Gastrocnemius medialis (tissue), 4 donors: Measurements from ENCODE around the gene RAB2B. TPM values are rescaled to one million over a fixed set of nuclear protein-coding genes. Genes with fewer than 3 reads are reported as not detected.

Source experiments
- ATAC-seq, 2 donors: fragments of 150-250 bp; one replicate each; pipeline ENCODE4 v1.9.1; 2016
- DNase-seq, 2 donors: peaks; one replicate each; pipeline ENCODE4 v3.0.0-alpha.2; 2019
- H3K27ac ChIP-seq, 4 donors: fragments of 200-600 bp; sonication (generic); 1 replicate in 1 of 4; 2 replicates in 3 of 4; pipeline ENCODE4 v1.5.1; 2016 to 2018; ENCODE audit warnings: mild to moderate bottlenecking in 2 of 4, moderate library complexity in 1 of 4
- H3K27me3 ChIP-seq, 3 donors: fragments of 200-600 bp; sonication (generic) in 2 of 3; 1 replicate in 1 of 3; 2 replicates in 2 of 3; pipeline versions ENCODE4 v1.5.1 to v1.6.0; 2016 to 2019; ENCODE audit warnings: mild to moderate bottlenecking in 1 of 3, moderate library complexity in 1 of 3
- H3K36me3 ChIP-seq, 2 donors: fragments of 200-600 bp; sonication (generic) in 1 of 2; one replicate each; pipeline ENCODE4 v1.5.1; 2017 to 2018
- H3K4me1 ChIP-seq, 2 donors: fragments of 200-600 bp; sonication (generic) in 1 of 2; one replicate each; pipeline ENCODE4 v1.5.1; 2016 to 2017; ENCODE audit warnings: mild to moderate bottlenecking in 2 of 2
- H3K4me3 ChIP-seq, 4 donors: fragments of 200-600 bp; sonication (generic) in 3 of 4; 1 replicate in 1 of 4; 2 replicates in 3 of 4; pipeline ENCODE4 v1.5.1; 2016 to 2019; ENCODE audit warnings: mild to moderate bottlenecking in 2 of 4
- H3K9me3 ChIP-seq, 3 donors: fragments of 200-600 bp; sonication (generic) in 2 of 3; 1 replicate in 1 of 3; 2 replicates in 2 of 3; pipeline ENCODE4 v1.5.1; 2016 to 2019
- CTCF ChIP-seq, 5 experiments: fragments of 450-650 bp in 3 of 5; fragments of 200-600 bp in 2 of 5; sonication (generic) in 2 of 5; IDR thresholded peaks in 4 of 5; conservative IDR thresholded peaks in 1 of 5; 1 replicate in 4 of 5; 2 replicates in 1 of 5; pipeline ENCODE4 v1.5.1; 2016 to 2019; ENCODE audit warnings: antibody characterized with exemption in 5 of 5, mild to moderate bottlenecking in 3 of 5, moderate library complexity in 3 of 5
- POLR2A ChIP-seq, 2 donors: fragments of 450-650 bp; IDR thresholded peaks; one replicate each; pipeline ENCODE4 v1.6.1; 2017; ENCODE audit warnings: antibody characterized with exemption in 2 of 2, mild to moderate bottlenecking in 2 of 2, moderate library complexity in 2 of 2
- in situ Hi-C, 4 donors: fragments of 200-750 bp; cut with MboI; loops; one replicate each; pipeline versions ENCODE4 v1.15.0 to v1.8.0; 2017; ENCODE audit warnings: low sequenced_read_pairs in 4 of 4
- intact Hi-C: fragments of 100-400 bp; cut with DNase I; formaldehyde crosslinking; loops from one replicate; pipeline ENCODE4 v1.15.1; 2023; ENCODE audit warnings: low total_unique reads
- total RNA-seq, 4 donors: library from RNA; depleted of rRNA; stranded (reverse); fragments of >200 nt; gene quantifications; one replicate each; pipeline versions ENCODE4 v1.1.0 to v1.2.3, GENCODE V29; 2016

Gene RAB2B
- 10 to 100 TPM in 1 of 4 donors, 1 to 10 TPM in 3; 4.8 to 13.6 (median 8.0) TPM for total RNA-seq

GRCh38 chr14:21476925-21477681 is at the start of gene RAB2B, which contains the start of gene TOX4:
Gene RAB2B (minus strand): TSS chr14:21476959. CDS start chr14:21476872, 87 bp downstream.
Gene TOX4 (plus strand): TSS chr14:21477195. CDS start chr14:21477279, 84 bp downstream.
- Histone ChIP-seq H3K36me3 (peaks cover 0 to 30% of the 10 kb centered on the region in 2 donors), H3K27me3 (no peaks in the 10 kb centered on the region), H3K4me1 (peaks cover 19 to 20% of the 10 kb centered on the region in 2 donors), H3K27ac (peak within 1 kb of the TSS; percentile 83 to 89 (median 87)), H3K9me3 (no peaks in the 10 kb centered on the region), H3K4me3 (peak within 1 kb of the TSS; percentile 66 to 90 (median 80))
- intact Hi-C loops (loop anchor here (1.0 to 5.0 kb wide), 5 partner anchors 21 to 210 kb away; partner anchors contain the start of genes CHD8, HNRNPC, METTL3 and SUPT16H), in situ Hi-C loops (no loop called here)
- DNase-seq, result peak; percentile 97 to 98
- peak; percentile 68 to 87 for TF ChIP-seq POLR2A (IDR thresholded peaks at IDR 0.05)
- TF ChIP-seq CTCF (IDR thresholded peaks at IDR 0.05 in 4 of 5, conservative IDR thresholded peaks at IDR 0.05 in 1 of 5), result peak; percentile 90 to 100 (median 99)
- peak; percentile 98 to 99 for ATAC-seq

GRCh38 chr14:21525962-21526671 is 49.4 kb upstream of the RAB2B start, which contains the start of gene SALL2:
Gene SALL2 (minus strand): TSS chr14:21526346. CDS start chr14:21526127, 219 bp downstream.
- Histone ChIP-seq H3K27me3 (peaks cover 0 to 6% (median 0%) of the 10 kb centered on the region in 3 donors), H3K36me3 (no peaks in the 10 kb centered on the region), H3K9me3 (no peaks in the 10 kb centered on the region), H3K4me1 (peaks cover 0 to 5% of the 10 kb centered on the region in 2 donors), H3K27ac (peak within 1 kb of the TSS in 2 of 4 donors; percentile 7 to 33), H3K4me3 (peak within 1 kb of the TSS; percentile 72 to 87 (median 80))
- peak in 1 of 2 donors; percentile 69 for ATAC-seq
- DNase-seq, result peak; percentile 23 to 35
- in situ Hi-C loops, result no loop called here
- no peak for TF ChIP-seq POLR2A (IDR thresholded peaks at IDR 0.05)
- no peak for TF ChIP-seq CTCF (IDR thresholded peaks at IDR 0.05 in 4 of 5, conservative IDR thresholded peaks at IDR 0.05 in 1 of 5)
- intact Hi-C loops, result no loop called here

DNA sequence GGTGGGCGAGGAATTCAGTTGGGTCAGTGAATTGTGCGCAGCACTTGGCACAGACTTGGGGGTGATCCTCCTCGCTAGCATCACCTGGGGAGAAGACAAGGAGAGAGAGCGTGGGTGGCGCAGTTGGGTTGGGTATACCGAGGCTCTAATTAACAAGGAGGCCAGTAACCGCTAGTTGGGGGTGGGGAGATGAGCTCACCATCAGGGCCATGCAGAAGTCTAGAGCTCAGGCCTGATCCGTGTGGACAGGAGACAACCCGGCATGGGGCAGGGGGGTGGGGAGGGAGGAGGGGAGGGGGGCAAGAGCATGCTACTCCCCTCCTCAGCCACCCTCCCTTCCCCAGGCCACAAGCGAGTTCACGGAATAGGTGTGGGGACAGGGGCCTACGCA is 48.8 kb upstream of the RAB2B start:
- Histone ChIP-seq H3K4me1 (peaks cover 0 to 5% of the 10 kb centered on the region in 2 donors), H3K4me3 (peak overlapping the region; percentile 72 to 87 (median 80)), H3K27ac (peak overlapping the region in 2 of 4 donors; percentile 7 to 33), H3K27me3 (peaks cover 0 to 6% (median 0%) of the 10 kb centered on the region in 3 donors), H3K9me3 (no peaks in the 10 kb centered on the region), H3K36me3 (no peaks in the 10 kb centered on the region)
- no peak for DNase-seq
- TF ChIP-seq CTCF (IDR thresholded peaks at IDR 0.05 in 4 of 5, conservative IDR thresholded peaks at IDR 0.05 in 1 of 5) (no peak), POLR2A (IDR thresholded peaks at IDR 0.05) (no peak)
- ATAC-seq, result no peak
- intact Hi-C loops (no loop called here), in situ Hi-C loops (no loop called here)

DNA sequence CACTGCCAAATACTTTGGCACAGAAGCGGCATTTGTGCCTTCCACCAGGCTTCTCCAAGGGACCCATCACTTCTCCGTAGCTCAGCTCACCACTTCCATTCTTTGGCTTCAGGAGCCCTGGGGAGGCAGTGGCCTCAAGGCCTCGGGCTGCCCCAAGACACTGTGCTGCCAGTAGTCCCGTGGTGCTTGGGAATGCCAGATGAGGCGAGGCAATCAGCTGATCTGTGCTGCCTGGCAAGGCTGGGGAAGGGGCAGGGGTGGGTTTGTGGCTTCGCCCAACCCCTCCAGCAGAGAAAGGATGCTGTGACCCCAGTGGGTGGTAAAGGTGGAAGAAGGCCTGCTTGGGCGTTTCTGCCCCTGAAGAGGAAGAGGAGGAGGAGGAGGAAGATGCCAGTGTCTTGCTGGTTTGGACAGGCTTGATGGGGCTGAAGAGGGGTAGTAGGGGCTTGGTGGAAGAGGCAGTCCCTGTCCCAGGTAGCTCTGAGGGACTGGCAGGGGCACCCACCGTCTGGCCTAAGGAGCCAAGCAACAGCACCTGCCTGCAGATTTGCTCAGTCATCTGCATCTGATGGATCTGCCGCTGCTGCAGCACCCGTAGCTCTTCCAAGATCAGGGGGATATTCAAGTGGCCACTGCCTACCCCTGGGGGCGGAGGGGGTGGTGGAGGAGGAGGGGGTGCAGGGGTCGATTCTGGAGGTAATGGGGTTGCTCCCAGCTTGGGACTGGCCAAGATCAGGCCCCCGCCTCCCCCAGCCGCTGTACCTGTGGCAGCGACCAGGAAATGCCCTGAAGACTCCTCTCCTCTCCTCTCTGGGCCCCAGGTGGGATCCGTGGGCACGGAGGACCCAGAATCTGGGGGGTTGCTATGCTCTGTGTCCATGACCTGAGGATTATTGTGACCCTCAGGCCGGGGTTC is 48.1 kb upstream of the RAB2B start:
- ATAC-seq (no peak), DNase-seq (no peak)
- peak overlapping the region in 1 of 4 donors; percentile 74 for H3K4me3 ChIP-seq
- H3K27me3 ChIP-seq, result peaks cover 0 to 6% (median 0%) of the 10 kb centered on the region in 3 donors
- no peaks in the 10 kb centered on the region for H3K36me3 ChIP-seq
- in situ Hi-C loops, result no loop called here
- intact Hi-C loops, result no loop called here
- peaks cover 0 to 5% of the 10 kb centered on the region in 2 donors for H3K4me1 ChIP-seq
- no peak overlapping the region for H3K27ac ChIP-seq
- H3K9me3 ChIP-seq, result no peaks in the 10 kb centered on the region
- no peak for TF ChIP-seq CTCF (IDR thresholded peaks at IDR 0.05 in 4 of 5, conservative IDR thresholded peaks at IDR 0.05 in 1 of 5)
- TF ChIP-seq POLR2A (IDR thresholded peaks at IDR 0.05), result no peak
